D721Med (cell line): Measurements from ENCODE around the gene MT1X.

Experiments used
- DNase-seq: peaks from one replicate; pipeline ENCODE4 v3.0.0; 2011; ENCODE audit warnings: low spot score; ENCODE audit not compliant: insufficient read length
- FAIRE-seq: peaks from 2 replicates; lab custom pipeline; 2011; peaks lifted over from hg19 to GRCh38; lab: Jason Lieb, UNC
- TF ChIP-seq, protein P1 (sequence below): IDR thresholded peaks from 2 replicates; pipeline ENCODE4 v1.5.1; 2012; ENCODE audit warnings: mild to moderate bottlenecking, control low read depth; ENCODE audit not compliant: insufficient read depth; ENCODE audit errors: missing control alignments

The MT1X gene

GRCh38 chr16:56690420-56691122 is 8.3 kb downstream of the MT1X start:
- TF ChIP-seq, protein P1, sequence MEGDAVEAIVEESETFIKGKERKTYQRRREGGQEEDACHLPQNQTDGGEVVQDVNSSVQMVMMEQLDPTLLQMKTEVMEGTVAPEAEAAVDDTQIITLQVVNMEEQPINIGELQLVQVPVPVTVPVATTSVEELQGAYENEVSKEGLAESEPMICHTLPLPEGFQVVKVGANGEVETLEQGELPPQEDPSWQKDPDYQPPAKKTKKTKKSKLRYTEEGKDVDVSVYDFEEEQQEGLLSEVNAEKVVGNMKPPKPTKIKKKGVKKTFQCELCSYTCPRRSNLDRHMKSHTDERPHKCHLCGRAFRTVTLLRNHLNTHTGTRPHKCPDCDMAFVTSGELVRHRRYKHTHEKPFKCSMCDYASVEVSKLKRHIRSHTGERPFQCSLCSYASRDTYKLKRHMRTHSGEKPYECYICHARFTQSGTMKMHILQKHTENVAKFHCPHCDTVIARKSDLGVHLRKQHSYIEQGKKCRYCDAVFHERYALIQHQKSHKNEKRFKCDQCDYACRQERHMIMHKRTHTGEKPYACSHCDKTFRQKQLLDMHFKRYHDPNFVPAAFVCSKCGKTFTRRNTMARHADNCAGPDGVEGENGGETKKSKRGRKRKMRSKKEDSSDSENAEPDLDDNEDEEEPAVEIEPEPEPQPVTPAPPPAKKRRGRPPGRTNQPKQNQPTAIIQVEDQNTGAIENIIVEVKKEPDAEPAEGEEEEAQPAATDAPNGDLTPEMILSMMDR: no peak
- FAIRE-seq: no peak
- DNase-seq: no peak

DNA sequence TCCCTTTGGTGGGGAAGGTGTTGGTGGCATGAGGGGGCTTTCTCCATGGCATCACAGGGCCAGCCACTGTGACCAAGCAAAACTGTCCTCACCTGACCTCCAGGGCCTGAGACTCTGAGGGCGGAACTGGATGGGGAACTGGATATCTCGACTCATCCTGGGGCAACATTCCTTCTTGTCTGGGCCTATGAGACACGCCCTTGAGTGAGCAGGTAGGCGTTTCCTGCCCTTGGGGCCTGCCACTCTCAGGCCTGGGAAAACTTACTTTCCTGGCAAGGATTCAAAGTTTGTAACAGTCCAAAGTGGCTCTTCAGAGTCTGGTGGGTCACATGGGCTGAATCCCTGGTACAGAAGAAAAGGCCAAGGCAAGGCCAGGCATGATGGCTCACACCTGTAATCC is 9.6 kb downstream of the MT1X start:
- FAIRE-seq: no peak
- TF ChIP-seq, protein P1: no peak
- no peak for DNase-seq

- TF ChIP-seq, protein P1: no peak
- DNase-seq (no peak), FAIRE-seq (no peak)
These were observed 13.0 kb downstream of the MT1X start for GRCh38 chr16:56695246-56695645.

GRCh38 chr16:56697456-56698155 is 15.3 kb downstream of the MT1X start:
- TF ChIP-seq, protein P1: no peak
- DNase-seq (no peak), FAIRE-seq (no peak)

- no peak for FAIRE-seq
- TF ChIP-seq, protein P1: no peak
- DNase-seq: no peak
These were observed 17.9 kb downstream of the MT1X start for GRCh38 chr16:56700195-56700594.

GRCh38 chr16:56700631-56701030 is 18.4 kb downstream of the MT1X start:
- FAIRE-seq: no peak
- TF ChIP-seq, protein P1: no peak
- DNase-seq: no peak

DNA sequence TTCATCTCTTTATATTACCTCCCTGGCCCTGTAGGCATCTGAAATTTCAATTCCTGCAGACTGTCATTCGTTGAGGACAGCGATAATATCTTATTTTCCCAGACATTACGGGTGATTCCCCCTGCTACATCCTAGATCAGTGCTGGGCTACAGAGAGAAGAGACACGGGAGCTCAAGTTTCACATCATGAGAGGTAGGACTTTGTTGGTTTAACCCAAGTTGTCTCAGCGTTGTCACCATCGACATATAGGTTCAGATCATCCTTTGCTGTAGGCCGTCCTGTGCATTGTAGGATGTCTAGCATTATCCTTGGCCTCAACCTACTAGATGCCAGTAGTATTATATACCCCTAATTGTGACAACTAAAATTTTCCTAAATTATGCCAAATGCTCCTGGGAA is 19.3 kb downstream of the MT1X start:
- DNase-seq (no peak), FAIRE-seq (no peak)
- TF ChIP-seq, protein P1: no peak
